ENCODE data around the gene COL15A1.

The COL15A1 gene

DNA sequence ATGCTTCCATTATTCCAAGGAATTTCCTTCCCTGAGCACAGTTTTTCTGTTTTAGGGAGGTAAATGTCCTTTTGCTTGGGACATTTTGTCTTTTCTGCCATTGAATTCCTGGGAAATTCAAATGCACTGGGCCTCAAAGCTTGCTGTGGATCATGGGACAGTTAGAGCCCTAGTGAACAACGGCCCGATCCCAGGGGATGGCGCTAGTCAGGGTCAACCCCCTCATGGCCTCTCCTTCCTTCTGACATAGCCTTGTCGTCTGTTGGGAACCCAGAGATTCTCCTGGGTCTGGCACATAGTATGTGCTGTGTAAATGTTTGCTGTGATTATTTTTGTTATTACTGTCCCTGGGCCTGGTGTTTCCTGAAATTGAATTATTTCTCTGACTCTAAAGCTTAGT lies 30.7 kb upstream of the COL15A1 start:
- no peak for DNase-seq
- Histone ChIP-seq H3K9me3 (replicated peaks; ENCODE audit: insufficient read depth, low read length) (no peaks in the 10 kb centered on the region), H3K9me2 (replicated peaks; ENCODE audit: insufficient read depth, low read length) (no peaks in the 10 kb centered on the region), H2AFZ (ENCODE audit: low read length) (no peak overlapping the region), H3K4me2 (ENCODE audit: low read depth, low read length) (no peak overlapping the region), H3F3A (ENCODE audit: insufficient read depth, low read length) (no peaks in the 10 kb centered on the region), H3K9ac (ENCODE audit: low read length) (no peak overlapping the region), H3K4me3 (ENCODE audit: low read length) (no peak overlapping the region), H3K4me1 (ENCODE audit: low read length) (no peaks in the 10 kb centered on the region), H4K20me1 (ENCODE audit: insufficient read depth, low read length) (no peaks in the 10 kb centered on the region), H3K27me3 (replicated peaks; ENCODE audit: insufficient read depth, low read length) (no peaks in the 10 kb centered on the region), H3K36me3 (replicated peaks; ENCODE audit: insufficient read depth, low read length) (no peaks in the 10 kb centered on the region), H3K27ac (ENCODE audit: low read length) (no peak overlapping the region), H3K79me2 (ENCODE audit: low read length) (no peaks in the 10 kb centered on the region)
- TF ChIP-seq EZH2 (optimal IDR thresholded peaks at IDR 0.05; ENCODE audit: low read depth, low read length) = no peak
- no peak for TF ChIP-seq CTCF (IDR thresholded peaks at IDR 0.05; ENCODE audit: low read length)
- TF ChIP-seq EZH2phosphoT487 (IDR thresholded peaks at IDR 0.05; ENCODE audit: low read length) = no peak

GRCh38 chr9:98913705-98914104 lies 30.0 kb upstream of the COL15A1 start:
- Histone ChIP-seq H3K9me3 (replicated peaks; ENCODE audit: insufficient read depth, low read length) (no peaks in the 10 kb centered on the region), H2AFZ (ENCODE audit: low read length) (no peak overlapping the region), H3K79me2 (ENCODE audit: low read length) (no peaks in the 10 kb centered on the region), H3K4me3 (ENCODE audit: low read length) (no peak overlapping the region), H3K4me2 (ENCODE audit: low read depth, low read length) (no peak overlapping the region), H3K27ac (ENCODE audit: low read length) (no peak overlapping the region), H4K20me1 (ENCODE audit: insufficient read depth, low read length) (no peaks in the 10 kb centered on the region), H3K36me3 (replicated peaks; ENCODE audit: insufficient read depth, low read length) (no peaks in the 10 kb centered on the region), H3K9me2 (replicated peaks; ENCODE audit: insufficient read depth, low read length) (no peaks in the 10 kb centered on the region), H3F3A (ENCODE audit: insufficient read depth, low read length) (no peaks in the 10 kb centered on the region), H3K27me3 (replicated peaks; ENCODE audit: insufficient read depth, low read length) (no peaks in the 10 kb centered on the region), H3K4me1 (ENCODE audit: low read length) (no peaks in the 10 kb centered on the region), H3K9ac (ENCODE audit: low read length) (no peak overlapping the region)
- no peak for TF ChIP-seq EZH2 (optimal IDR thresholded peaks at IDR 0.05; ENCODE audit: low read depth, low read length)
- TF ChIP-seq EZH2phosphoT487 (IDR thresholded peaks at IDR 0.05; ENCODE audit: low read length) = no peak
- TF ChIP-seq CTCF (IDR thresholded peaks at IDR 0.05; ENCODE audit: low read length) = no peak
- no peak for DNase-seq

- no peaks in the 10 kb centered on the region for H3K4me1 ChIP-seq (ENCODE audit: low read length)
- H3K36me3 ChIP-seq (replicated peaks; ENCODE audit: insufficient read depth, low read length) = no peaks in the 10 kb centered on the region
- no peak for DNase-seq
- no peak overlapping the region for H3K4me2 ChIP-seq (ENCODE audit: low read depth, low read length)
- no peak overlapping the region for H3K4me3 ChIP-seq (ENCODE audit: low read length)
- H3K27ac ChIP-seq (ENCODE audit: low read length) = no peak overlapping the region
- no peaks in the 10 kb centered on the region for H3F3A ChIP-seq (ENCODE audit: insufficient read depth, low read length)
- H3K9me2 ChIP-seq (replicated peaks; ENCODE audit: insufficient read depth, low read length) = no peaks in the 10 kb centered on the region
- no peak for TF ChIP-seq CTCF (IDR thresholded peaks at IDR 0.05; ENCODE audit: low read length)
- TF ChIP-seq EZH2 (optimal IDR thresholded peaks at IDR 0.05; ENCODE audit: low read depth, low read length) = no peak
- TF ChIP-seq EZH2phosphoT487 (IDR thresholded peaks at IDR 0.05; ENCODE audit: low read length) = no peak
- H3K9me3 ChIP-seq (replicated peaks; ENCODE audit: insufficient read depth, low read length) = no peaks in the 10 kb centered on the region
- H4K20me1 ChIP-seq (ENCODE audit: insufficient read depth, low read length) = no peaks in the 10 kb centered on the region
- no peak overlapping the region for H3K9ac ChIP-seq (ENCODE audit: low read length)
- H2AFZ ChIP-seq (ENCODE audit: low read length) = no peak overlapping the region
- no peaks in the 10 kb centered on the region for H3K79me2 ChIP-seq (ENCODE audit: low read length)
- H3K27me3 ChIP-seq (replicated peaks; ENCODE audit: insufficient read depth, low read length) = no peaks in the 10 kb centered on the region
These were observed 28.1 kb upstream of the COL15A1 start for GRCh38 chr9:98915599-98915998.
